Activated CD4-positive, alpha-beta T cell treated with anti-CD3 and anti-CD28 coated beads, Interleukin-2, Interleukin-4, amounts not matched to agents 100 ng/mL and 50 ng/mL, durations not matched to agents 16 hours and 8 hours (primary cell): ENCODE data around the gene CDK3.
"Not testable (repeated sequence)": the region's sequence is repeated elsewhere in the genome, so short reads cannot be mapped to it uniquely, and the experiment has no call there.

ENCODE experiments used
- DNase-seq: peaks from one replicate; pipeline ENCODE4 v3.0.0-alpha.2; 2020; ENCODE audit warnings: low spot score

CDK3 gene

GRCh38 chr17:76000755-76001521 lies at the start of gene CDK3:
Gene CDK3 (plus strand): TSS chr17:76000855. CDS start chr17:76001426, 571 bp downstream.
- no peak for DNase-seq

GRCh38 chr17:75950855-75951554 lies 49.6 kb upstream of the CDK3 start:
- no peak for DNase-seq

GRCh38 chr17:75959051-75959838 lies 41.4 kb upstream of the CDK3 start:
- no peak for DNase-seq

- DNase-seq: no peak
These were observed 40.7 kb upstream of the CDK3 start for GRCh38 chr17:75959839-75960511.

GRCh38 chr17:75965468-75965867 lies 35.2 kb upstream of the CDK3 start:
- DNase-seq: no peak

GRCh38 chr17:75969044-75969443 lies 31.6 kb upstream of the CDK3 start:
- DNase-seq: not testable (repeated sequence)

DNA sequence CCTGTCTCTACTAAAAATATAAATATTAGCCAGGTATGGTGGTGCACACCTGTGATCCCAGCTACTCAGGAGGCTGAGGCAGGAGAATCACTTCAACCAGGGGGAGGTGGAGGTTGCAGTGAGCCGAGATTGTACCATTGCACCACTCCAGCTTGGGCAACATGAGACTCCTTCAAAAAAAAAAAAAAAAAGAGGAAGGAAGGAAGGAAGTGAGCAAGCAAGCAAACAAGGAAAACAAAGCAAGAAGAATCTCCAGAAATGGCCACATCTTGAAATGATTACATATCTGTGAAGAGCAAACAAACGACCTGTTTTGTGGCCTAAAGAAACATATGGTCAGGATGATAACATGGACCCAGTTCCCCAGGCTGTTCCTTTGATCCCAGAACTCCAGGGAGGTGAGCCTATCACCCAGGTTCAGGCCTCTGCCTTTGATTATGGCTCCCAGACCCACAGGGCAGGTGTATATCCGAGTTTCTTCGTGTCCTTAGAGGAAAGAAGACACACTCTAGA lies 30.6 kb upstream of the CDK3 start:
- no peak for DNase-seq

DNA sequence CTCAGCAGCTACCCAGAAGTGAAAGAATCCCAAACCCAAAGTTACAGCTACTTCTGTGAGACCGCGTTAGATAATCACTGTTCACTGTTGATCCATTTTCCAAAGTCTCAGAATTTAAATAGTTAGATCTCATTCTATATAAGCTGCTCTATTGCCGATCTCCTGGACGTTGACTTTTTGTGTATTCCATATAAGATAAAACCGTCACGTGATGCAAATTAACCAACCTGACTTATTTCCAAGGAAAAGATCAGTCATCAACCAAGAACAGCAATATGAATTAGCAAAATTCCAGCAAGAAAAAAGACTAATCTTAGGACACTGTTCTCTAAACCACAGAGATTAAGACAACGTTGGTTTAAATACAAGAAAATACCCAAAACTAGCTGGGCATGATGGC lies 30.0 kb upstream of the CDK3 start:
- no peak for DNase-seq

GRCh38 chr17:75975187-75975586 lies 25.5 kb upstream of the CDK3 start:
- DNase-seq: not testable (repeated sequence)

- DNase-seq: no peak
These were observed 24.9 kb upstream of the CDK3 start for GRCh38 chr17:75975757-75976174.

DNA sequence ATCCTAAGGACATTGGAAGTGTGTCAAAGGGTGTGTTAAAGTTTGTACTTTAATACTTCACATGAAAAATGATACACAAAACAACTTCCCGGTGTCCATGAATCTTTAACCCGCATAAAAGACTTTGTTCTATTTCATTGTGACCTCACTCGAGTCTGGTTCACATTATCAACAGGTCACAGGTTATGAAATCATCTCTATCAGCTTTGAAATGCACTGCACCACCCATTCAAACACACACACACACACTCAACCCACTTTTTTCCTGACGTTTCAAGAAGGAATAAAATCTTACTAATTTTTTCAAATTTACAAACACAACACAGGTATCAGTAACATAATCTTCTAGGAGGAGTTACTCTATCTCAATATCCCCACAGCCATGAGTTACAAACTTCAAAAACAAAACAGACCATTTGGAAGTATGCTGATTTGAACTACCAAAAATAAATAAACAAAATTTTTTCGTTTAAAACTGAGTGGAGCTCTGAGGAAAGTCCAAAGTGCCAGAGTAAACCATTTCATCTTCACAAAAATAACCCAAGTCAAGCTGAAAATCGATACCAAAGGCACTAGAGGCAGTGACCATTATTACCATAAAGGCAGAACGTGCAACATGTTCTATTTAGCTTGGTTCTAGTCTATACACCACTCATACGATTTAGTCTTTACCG lies 24.3 kb upstream of the CDK3 start:
- DNase-seq: no peak

DNA sequence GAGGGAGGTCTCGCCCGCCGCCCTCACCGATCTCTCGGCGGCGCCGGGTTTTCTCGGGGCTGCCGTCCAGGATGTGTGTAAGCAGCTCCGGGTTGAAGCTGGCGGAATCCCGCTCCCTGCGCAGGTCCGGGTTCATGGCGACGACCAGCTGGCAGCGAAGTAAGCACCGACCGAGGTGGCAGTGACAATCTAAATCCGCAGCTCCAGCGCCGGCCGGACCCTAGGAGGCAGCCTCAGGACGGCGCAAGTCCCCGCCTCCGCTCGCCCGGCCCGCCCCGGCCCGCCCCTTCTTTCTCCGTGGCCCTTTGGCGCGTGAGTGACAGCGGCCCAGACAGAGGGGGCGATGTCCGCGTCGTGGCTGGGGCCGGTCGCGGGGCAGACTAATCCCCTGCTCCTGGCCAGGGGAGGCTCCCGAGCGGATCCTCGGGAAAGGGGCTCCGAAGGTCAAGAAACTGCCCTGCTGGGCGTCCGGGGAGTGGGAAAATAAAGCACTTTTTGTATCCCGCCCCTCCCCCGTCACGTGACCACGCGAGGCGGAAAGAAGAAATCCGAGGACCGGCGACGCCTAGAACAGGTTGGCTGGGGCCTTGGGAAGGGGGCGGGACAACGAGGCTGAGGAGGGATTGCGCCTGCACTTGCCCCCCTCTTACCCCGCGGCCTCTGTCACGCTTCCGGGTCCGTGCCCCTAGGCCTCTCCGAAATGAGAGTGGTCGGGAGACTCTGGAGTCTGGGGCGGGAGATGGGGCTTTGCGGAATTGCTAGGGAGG lies 21.5 kb upstream of the CDK3 start, which contains the start of the genes ACOX1 and TEN1:
TSS of gene ACOX1 (minus strand) at position 229 of the 767 bp plus-strand sequence. CDS start at position 136, 93 bp downstream.
TSS of gene TEN1 (plus strand) at position 303 of the 767 bp plus-strand sequence. CDS start 6,953 bp downstream, outside the sequence.
- peak; percentile 96 for DNase-seq

DNA sequence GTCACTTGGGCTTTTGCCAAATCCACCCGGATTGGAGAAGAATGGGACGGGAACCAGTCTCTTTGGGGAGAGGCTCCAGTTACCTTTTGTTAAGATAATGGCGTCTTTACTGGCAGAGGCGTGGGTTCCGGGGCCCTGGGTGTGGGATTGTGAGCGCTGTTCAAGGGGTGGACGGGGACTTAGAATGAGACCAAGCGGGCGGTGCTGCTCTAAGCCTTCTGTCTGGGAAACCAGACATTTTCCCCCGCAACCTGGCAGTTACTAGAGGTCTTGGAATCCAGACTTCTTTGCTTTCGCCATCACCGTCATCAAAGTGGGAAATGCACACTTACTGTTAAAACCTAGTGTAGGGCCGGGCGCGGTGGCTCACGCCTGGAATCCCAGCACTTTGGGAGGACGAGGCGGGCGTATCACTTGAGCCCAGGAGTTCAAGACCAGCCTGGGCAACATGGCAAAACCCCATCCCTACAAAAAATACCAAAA lies 20.9 kb upstream of the CDK3 start:
- DNase-seq: no peak

DNA sequence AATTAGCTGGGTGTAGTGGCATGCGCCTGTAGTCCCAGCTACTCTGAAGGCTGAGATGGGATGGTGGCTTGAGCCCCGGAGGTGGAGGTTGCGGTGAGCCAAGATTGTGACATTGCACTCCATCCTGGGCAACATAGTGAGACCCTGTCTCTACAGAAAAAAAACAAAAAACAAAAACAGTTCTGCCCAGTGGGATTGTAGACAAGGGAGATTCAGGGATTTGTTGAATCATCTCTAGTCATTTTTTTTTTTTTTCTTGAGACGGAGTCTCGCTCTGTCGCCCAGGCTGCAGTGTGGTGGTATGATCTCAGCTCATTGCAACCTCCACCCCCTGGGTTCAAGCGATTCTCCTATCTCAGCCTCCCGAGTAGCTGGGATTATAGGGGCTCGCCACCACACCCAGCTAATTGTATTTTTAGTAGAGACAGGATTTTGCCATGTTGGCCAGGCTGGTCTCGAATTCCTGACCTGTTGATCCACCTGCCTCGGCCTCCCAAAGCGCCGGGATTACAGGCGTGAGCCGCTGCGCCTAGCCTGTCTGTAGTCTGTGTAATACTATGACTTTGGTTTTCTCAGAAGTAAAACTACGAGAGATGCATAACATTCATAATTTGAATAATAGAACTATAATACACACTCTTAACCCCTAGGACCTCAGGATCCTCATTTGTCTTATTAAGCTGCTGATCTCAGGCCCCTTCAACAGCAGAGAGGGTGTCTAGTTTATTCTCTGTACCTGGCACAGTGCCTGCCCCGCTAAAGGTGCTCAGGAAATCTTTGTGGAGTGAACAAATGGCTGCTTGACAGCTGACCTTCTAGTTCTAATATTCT lies 20.3 kb upstream of the CDK3 start:
- no peak for DNase-seq

DNA sequence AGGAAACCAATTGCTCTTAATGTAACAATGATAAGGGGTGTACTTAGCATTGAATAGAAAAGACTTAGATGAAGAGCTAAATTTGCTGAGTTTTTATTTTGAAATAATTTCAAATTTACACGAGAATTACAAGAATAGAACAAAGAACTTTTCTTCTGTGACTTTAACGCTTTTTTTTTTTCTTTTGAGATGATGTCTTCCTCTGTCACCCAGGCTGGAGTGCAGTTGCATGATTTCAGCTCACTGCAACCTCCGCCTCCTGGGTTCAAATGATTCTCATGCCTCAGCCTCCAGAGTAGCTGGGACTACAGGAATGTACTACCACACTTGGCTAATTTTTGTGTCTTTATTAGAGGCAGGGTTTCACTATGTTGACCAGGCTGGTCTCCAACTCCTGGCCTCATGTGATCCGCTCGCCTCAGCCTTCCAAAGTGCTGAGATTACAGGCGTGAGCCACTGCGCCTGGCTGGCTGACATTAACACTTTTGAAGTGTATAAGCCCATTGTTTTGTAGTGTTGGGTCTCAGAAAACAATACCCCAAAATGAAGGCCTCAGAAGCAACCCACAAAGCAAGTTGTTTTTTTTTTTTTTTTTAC lies 19.5 kb upstream of the CDK3 start:
- no peak for DNase-seq

- DNase-seq: no peak
These were observed 17.0 kb upstream of the CDK3 start for GRCh38 chr17:75983501-75984181.

GRCh38 chr17:75985986-75986385 lies 14.7 kb upstream of the CDK3 start:
- DNase-seq: no peak

DNA sequence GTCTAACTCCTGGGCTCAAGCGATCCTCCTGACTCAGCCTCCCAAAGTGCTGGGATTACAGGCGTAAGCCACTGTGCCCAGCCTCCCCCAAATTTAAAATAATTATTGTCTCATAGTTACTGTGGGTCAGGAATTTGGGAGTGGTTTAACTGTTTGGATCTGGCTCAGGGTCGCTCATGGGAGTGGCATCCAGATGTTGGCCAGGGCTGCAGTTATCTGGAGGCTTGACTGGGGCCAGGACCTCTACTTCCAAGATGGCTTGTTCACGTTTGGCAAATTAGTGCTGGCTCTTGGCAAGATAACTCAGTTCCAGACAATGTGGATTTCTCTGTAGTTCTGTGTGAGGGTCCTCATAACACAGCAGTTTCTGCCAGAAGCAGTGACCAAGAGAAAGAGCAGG lies 13.6 kb upstream of the CDK3 start:
- DNase-seq: no peak
